GM19438 (cell line): ENCODE data around the gene LKAAEAR1.
A peak's percentile ranks its signal among the peaks of the same experiment; 100 is the strongest.

ENCODE experiments used
- ATAC-seq: cut with Tn5 transposase; IDR thresholded peaks from one replicate; pipeline ENCODE4 v1.9.1; 2021; ENCODE audit warnings: low read depth; ENCODE audit not compliant: unreplicated experiment

Gene LKAAEAR1

GRCh38 chr20:64080813-64081623 is 3.2 kb downstream of the LKAAEAR1 start:
- no peak for ATAC-seq

GRCh38 chr20:64080013-64080812 is 4.0 kb downstream of the LKAAEAR1 start, which contains the start of gene OPRL1:
TSS of gene OPRL1 (plus strand) at chr20:64080082. CDS start at chr20:64092721, 12,639 bp downstream.
- ATAC-seq: no peak

DNA sequence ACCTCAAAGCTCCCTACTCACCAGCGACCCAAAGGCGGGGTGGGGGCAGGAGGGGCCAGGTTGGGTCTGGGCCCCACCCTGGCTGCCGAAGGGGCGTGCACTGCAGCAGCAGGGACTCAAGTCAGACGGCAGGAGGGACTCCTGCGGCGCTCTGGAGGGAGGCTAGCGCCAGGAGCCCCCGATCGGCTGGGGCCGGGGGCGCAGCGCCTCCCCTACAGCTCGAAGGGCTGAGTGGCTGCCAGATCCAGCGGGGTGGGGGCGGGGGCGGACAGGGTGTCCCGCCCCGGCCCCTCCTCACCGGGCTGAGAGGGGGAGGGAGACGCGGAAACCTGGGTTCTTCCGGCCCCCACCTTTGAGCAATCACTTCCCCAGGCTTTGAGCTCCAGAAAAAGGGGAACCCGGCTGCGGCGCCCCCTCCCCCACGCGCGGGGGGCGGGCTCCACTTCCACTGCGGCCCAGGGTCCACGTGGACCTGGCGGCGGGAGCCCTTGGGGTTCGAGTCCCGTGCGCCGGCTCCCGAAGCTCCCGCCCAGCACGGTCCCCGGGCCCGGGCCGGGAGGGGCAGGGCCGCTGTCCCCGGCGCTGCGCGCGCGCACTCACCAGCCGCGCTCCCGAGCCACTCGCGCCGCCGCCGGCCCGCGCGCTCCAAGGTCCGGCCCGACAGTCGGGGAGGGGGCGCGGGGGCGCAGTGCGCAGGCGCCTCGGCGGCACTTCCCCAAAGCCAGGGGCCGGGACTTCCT is 4.8 kb downstream of the LKAAEAR1 start, which contains the start of gene RGS19:
Gene RGS19, minus strand, starts transcription at position 246 of the 740 bp plus-strand sequence. CDS start 2,632 bp downstream, outside the sequence.
- peak; percentile 44 for ATAC-seq

DNA sequence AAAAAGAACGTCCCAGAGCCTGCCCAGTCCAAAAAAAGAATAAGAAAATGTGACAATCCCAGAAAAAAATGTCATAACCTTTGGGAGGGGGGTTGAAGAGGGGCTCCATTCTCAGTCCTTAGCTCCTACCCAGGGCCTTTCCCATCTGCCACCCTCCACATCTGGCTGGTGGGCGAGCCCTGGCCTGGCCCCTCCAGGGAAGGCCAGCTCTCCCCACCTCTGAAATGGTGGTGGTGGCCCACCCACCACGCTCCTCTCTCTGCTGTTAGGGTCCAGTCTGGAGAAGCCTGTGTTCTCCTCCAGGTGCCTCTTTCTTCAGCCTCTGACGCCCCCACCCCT is 5.3 kb downstream of the LKAAEAR1 start:
- ATAC-seq: no peak

- ATAC-seq: peak; percentile 32
Measured at GRCh38 chr20:64077876-64078551, 6.2 kb downstream of the LKAAEAR1 start.

DNA sequence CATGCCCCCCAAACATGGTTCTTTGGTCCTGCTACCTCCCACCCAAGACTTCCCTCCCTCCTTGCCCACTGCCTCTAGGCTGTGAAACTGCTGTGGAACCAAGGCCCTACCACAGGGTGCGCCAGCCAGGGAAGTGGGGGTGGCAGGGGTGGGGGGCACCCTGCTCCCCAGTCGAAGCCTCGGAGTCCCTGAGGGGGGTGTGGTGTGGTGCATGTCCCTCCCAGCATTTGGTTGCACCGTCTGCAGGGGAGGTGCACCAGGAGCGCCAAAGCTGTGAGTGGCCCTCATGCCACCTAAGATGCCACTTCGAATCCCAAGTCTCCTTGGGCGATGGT is 6.7 kb downstream of the LKAAEAR1 start:
- ATAC-seq: no peak

DNA sequence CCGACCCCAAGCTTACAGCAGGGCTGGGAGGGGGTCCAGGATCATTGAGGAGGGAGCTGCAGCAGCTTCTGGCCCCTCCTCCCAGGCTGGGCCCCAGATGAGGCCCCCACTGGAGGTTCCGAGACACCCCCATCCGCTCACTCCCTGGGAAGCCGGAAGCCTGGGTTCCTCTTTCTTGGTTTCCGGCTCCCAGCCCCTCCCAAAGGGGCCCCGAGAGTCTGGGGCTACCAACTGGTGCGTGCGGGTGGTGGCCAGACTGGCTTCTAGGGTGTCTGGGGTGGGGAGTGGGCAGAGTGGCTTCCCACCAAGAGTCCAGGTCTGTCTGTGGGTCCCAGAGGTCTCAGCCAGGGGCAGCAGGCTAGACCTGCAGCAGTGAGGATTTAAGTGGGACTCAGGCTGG is 7.1 kb downstream of the LKAAEAR1 start:
- ATAC-seq: no peak

GRCh38 chr20:64076061-64076997 is 7.9 kb downstream of the LKAAEAR1 start:
- ATAC-seq: no peak

- ATAC-seq: no peak
Measured at GRCh38 chr20:64075556-64075955, 8.6 kb downstream of the LKAAEAR1 start.

GRCh38 chr20:64074963-64075362 is 9.2 kb downstream of the LKAAEAR1 start:
- ATAC-seq: no peak

DNA sequence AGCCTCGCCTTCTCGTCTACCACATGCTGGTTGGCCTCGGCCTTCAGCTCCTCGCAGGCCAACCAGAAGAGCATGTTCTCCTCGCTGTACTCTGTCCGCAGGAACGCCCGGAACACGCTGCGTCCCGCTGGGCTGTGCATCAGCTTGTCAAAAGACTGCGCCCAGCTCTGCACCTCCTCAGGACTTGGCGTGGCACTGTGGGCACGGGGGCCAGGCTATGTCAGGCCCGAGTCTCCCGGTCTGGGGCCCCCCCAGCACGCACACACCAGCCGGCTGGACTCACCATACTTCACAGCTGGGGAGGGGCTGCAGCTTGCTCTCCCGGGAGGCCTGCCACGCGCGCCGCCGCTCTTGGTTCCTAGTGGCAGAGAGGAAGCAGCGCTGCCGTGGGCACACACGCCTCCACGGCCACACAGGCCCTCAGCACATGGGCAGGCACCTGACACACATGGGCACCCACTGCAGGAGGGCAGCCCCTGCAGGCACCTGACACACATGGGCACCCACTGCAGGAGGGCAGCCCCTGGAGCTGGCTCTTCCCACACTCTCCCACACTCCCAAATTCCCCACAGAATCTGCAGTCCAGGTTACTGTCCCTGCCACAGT is 9.9 kb downstream of the LKAAEAR1 start:
- ATAC-seq: no peak

GRCh38 chr20:64073476-64074183 is 10.6 kb downstream of the LKAAEAR1 start:
- no peak for ATAC-seq

DNA sequence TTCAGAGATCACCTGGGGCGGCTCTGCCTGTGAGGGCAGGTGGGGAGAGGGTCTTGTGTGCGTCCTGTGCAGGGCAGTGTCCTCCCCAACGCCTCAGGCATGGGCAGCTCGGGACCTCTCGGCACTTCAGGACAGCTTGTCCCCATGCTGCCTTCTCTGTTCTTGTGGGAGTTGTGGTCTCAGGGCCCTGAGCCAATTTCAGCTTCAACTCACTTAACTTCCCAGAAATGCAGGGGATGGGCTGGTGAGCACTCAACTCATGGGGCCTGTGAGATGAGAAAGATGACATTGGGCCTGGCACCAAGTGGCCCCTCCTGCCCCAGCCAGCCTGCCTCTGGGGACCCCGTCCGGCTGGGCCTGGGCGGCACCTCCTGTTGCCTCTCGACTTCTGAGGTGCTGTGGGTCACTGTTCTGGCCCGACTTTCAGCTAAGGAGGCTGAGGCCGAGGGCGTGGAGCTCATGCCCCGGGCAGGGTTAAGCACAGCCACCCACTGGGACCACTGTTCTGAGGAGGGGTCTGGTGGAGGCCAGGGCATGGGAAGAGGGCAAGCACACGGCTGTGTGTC is 11.6 kb downstream of the LKAAEAR1 start:
- no peak for ATAC-seq

DNA sequence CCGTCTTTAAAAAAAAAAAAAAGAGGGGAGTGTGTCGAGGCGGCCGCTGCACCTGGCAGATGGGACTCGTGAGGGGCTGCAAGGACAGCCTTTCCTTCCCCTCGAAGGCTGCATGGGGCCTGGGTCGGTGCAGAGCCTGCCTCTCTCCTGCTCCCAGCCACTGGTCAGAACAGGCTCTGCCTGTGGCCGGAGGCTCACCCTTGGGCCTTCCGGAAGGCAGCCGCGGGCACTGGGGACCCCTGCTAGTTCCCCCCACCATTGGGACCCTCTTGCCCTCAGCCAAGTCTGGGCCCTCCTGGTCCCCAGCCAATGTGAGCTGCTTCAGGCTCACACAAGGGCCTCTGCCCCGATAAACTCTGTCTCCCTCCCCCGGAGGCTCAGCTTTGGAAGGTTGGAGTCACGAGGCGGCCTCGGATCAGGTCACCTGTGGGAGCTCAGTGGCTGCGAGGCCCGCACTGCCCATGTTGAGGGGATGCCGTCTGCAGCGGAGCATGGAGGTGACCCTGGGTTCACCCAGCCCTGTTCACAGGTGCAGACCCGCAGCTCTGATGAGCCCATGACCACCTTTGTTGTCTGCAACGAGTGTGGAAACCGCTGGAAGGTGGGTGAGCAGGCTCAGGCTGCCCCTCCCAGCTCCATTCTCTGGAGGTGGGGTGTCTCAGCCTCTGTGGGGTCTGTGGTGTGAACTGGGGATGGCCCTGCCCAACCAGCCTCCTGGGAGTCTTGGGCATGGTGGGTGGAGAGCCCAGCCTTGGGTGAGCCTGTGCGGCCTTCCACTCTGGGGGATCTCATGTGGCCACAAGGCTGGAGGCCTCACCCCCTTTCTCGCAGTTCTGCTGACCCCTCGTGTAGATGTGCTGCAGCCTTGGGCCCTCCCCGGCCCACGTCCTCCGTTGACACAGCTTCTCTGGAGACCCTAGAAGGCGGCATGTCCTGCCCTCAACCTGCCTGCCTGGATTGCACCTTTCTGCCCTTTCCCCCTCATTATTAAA is 12.6 kb downstream of the LKAAEAR1 start:
- no peak for ATAC-seq

- no peak for ATAC-seq
Measured at GRCh38 chr20:64070244-64070993, 13.8 kb downstream of the LKAAEAR1 start.

DNA sequence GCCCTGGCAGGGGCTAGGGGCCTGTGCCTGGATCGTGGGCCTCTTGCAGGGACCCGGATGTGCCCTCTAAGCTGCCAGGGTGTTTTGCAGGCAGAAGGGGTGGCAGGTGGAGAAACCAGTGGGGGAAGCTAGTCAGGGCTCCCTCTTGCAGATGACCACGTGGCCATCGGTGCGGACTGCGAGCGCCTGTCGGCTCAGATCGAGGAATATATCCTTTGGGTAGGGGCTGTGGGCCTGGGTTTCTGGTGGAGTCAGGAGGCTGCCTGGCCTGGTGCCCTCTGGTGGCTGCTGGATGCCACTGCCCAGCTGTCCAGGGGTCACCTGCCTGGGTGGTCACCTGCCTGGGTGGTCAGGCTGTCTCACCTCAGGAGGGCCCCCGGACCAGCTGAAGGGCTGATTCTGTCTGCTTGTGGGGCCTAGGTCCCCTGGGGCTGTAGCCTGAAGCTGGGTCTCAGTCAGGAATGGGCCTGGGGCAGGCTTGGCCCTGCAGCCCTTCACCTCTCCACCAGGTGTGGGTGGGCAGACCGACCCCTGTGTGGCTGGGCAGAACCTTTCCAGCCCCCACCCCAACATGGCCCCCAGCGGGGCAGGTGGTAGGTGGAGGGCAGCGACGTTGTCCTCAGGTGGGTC is 14.5 kb downstream of the LKAAEAR1 start:
- ATAC-seq: no peak
